ENCODE data around the gene KRTAP10-2. TPM values are rescaled to one million over a fixed set of nuclear protein-coding genes. Genes with fewer than 3 reads are reported as not detected.
"Not testable (repeated sequence)": the region's sequence is repeated elsewhere in the genome, so short reads cannot be mapped to it uniquely, and the experiment has no call there.

Gene KRTAP10-2
- total and polyA plus RNA-seq, 7 donors, result not detected

- H3K36me3 ChIP-seq, result no peaks in the 10 kb centered on the region
- 52 to 63% methylated on average over 33 of the region's 33 CpGs for WGBS, 2 donors
- TF ChIP-seq POLR2AphosphoS5 (IDR thresholded peaks at IDR 0.05), result no peak
- TF ChIP-seq POLR2A (IDR thresholded peaks at IDR 0.05), result no peak
- TF ChIP-seq EP300 (IDR thresholded peaks at IDR 0.05), result no peak
- TF ChIP-seq CTCF (IDR thresholded peaks at IDR 0.05), result no peak
- DNase-seq, result no peak
- no peak within 1 kb of the TSS for H3K27ac ChIP-seq
- H3K27me3 ChIP-seq, result peaks cover 0 to 39% (median 23%) of the 10 kb centered on the region in 3 donors
- H3K4me3 ChIP-seq, result no peak within 1 kb of the TSS
- intact Hi-C loops (cut with DNase I), result no loop called here
- no peaks in the 10 kb centered on the region for H3K9me3 ChIP-seq
- no peaks in the 10 kb centered on the region for H3K4me1 ChIP-seq
Measured at GRCh38 chr21:44592446-44593311, 41.4 kb upstream of the KRTAP10-2 start, which contains the start of gene KRTAP10-6. Gene KRTAP10-6 (minus strand): TSS chr21:44592505. CDS start chr21:44592484, 21 bp downstream.

DNA sequence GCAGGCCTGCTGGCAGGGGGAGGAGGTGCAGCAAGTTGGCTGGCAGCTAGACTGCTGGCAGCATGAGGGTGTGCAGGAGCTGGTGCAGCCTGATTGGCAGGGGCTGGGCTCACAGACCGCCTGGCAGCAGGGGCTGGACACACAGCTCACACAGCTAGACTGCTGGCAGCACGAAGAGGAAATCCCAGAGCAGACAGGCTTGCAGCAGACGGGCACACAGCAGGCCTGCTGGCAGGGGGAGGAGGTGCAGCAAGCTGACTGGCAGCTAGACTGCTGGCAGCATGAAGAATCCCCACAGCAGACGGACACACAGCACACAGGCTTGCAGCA, 40.5 kb upstream of the KRTAP10-2 start:
- H3K27ac ChIP-seq; intact Hi-C loops (cut with DNase I); H3K4me3 ChIP-seq; H3K36me3 ChIP-seq; H3K9me3 ChIP-seq; DNase-seq; H3K4me1 ChIP-seq: not testable (repeated sequence)
- WGBS, 2 donors, result 15 to 57% methylated on average over 4 of the region's 4 CpGs
- peaks cover 0 to 42% (median 23%) of the 10 kb centered on the region in 3 donors for H3K27me3 ChIP-seq

- DNase-seq; H3K4me3 ChIP-seq; H3K4me1 ChIP-seq; H3K36me3 ChIP-seq; H3K9me3 ChIP-seq; H3K27ac ChIP-seq; intact Hi-C loops (cut with DNase I): not testable (repeated sequence)
- H3K27me3 ChIP-seq, result peaks cover 0 to 45% (median 26%) of the 10 kb centered on the region in 3 donors
- WGBS, 2 donors, result 46 to 70% methylated on average over 18 to 19 of the region's 19 CpGs
Measured at GRCh38 chr21:44590897-44591800, 39.8 kb upstream of the KRTAP10-2 start.

DNA sequence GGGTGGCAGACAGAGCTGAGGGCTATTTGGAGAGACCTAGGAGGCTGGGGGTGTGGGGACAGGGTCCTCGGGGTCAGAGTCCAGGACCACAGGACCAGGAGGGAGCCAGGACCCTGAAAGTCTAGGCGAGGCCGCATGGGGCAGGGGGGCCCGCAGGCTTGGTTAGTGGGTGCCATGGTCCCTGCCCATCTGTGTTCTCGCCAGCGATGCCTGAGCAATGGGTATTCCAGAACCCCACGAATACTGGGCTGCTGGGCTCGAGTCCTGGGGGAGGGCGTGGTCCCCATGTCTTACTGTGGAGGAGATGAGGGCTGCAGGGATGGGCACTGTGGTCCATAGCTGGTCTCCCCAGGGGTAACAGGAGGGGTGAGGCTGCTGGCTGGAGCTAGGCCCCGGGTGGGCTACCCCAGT, 39.0 kb upstream of the KRTAP10-2 start:
- H3K4me3 ChIP-seq, result no peak overlapping the region
- no peak for DNase-seq
- WGBS, 2 donors, result 68 to 86% methylated on average over 10 of the region's 10 CpGs
- no peaks in the 10 kb centered on the region for H3K4me1 ChIP-seq
- no peak overlapping the region for H3K27ac ChIP-seq
- no peaks in the 10 kb centered on the region for H3K36me3 ChIP-seq
- TF ChIP-seq CTCF (IDR thresholded peaks at IDR 0.05), result no peak
- TF ChIP-seq POLR2A (IDR thresholded peaks at IDR 0.05), result no peak
- no peak for TF ChIP-seq POLR2AphosphoS5 (IDR thresholded peaks at IDR 0.05)
- TF ChIP-seq EP300 (IDR thresholded peaks at IDR 0.05), result no peak
- intact Hi-C loops (cut with DNase I), result no loop called here
- no peaks in the 10 kb centered on the region for H3K9me3 ChIP-seq
- peaks cover 0 to 53% (median 30%) of the 10 kb centered on the region in 3 donors for H3K27me3 ChIP-seq

- intact Hi-C loops (cut with DNase I), result no loop called here
- no peaks in the 10 kb centered on the region for H3K9me3 ChIP-seq
- TF ChIP-seq CTCF (IDR thresholded peaks at IDR 0.05), result no peak
- TF ChIP-seq EP300 (IDR thresholded peaks at IDR 0.05), result no peak
- TF ChIP-seq POLR2A (IDR thresholded peaks at IDR 0.05), result no peak
- TF ChIP-seq POLR2AphosphoS5 (IDR thresholded peaks at IDR 0.05), result no peak
- no peak for DNase-seq
- no peak overlapping the region for H3K4me3 ChIP-seq
- WGBS, 2 donors, result 74 to 80% methylated on average over 24 of the region's 24 CpGs
- H3K4me1 ChIP-seq, result no peaks in the 10 kb centered on the region
- no peak overlapping the region for H3K27ac ChIP-seq
- no peaks in the 10 kb centered on the region for H3K36me3 ChIP-seq
- H3K27me3 ChIP-seq, result peaks cover 0 to 59% (median 30%) of the 10 kb centered on the region in 3 donors
Measured at GRCh38 chr21:44589586-44590305, 38.4 kb upstream of the KRTAP10-2 start.

Measured in sigmoid colon (tissue), 7 donors.